Left ventricle myocardium inferior (tissue), 1 donor: ENCODE measurements around the gene METTL26. TPM values are rescaled to one million over a fixed set of nuclear protein-coding genes. Genes with fewer than 3 reads are reported as not detected.

Source experiments
- DNase-seq: peaks from one replicate; pipeline ENCODE4 v3.0.0-alpha.2; 2020
- H3K27ac ChIP-seq: fragments of 200-600 bp; replicated peaks from 2 replicates; pipeline ENCODE4 v1.8.0; 2021
- H3K27me3 ChIP-seq: fragments of 200-600 bp; 2 replicates; pipeline ENCODE4 v1.8.0; 2021; ENCODE audit warnings: low read depth
- H3K36me3 ChIP-seq: fragments of 200-600 bp; 2 replicates; pipeline ENCODE4 v1.8.0; 2021
- H3K4me1 ChIP-seq: fragments of 200-600 bp; 2 replicates; pipeline ENCODE4 v1.8.0; 2021
- H3K4me3 ChIP-seq: fragments of 200-600 bp; 2 replicates; pipeline ENCODE4 v1.8.0; 2021; ENCODE audit warnings: mild to moderate bottlenecking, moderate library complexity
- H3K9me3 ChIP-seq: fragments of 200-600 bp; replicated peaks from 2 replicates; pipeline ENCODE4 v1.8.0; 2021
- intact Hi-C: fragments of 100-400 bp; cut with micrococcal nuclease; formaldehyde crosslinking; loops from one replicate; pipeline ENCODE4 v1.11.0; 2022
- total RNA-seq: library from RNA; stranded (reverse); fragmentation: NEBNext Ultra II Directional; extraction: Animal tissue kit (Norgen Biotek cat#: 25700); gene quantifications from one replicate; pipeline ENCODE4 v1.2.1, GENCODE V29; 2021
- TF ChIP-seq, protein P1 (sequence below): fragments of 200-600 bp; IDR thresholded peaks from 2 replicates; pipeline ENCODE4 v1.8.0; 2021; ENCODE audit warnings: antibody characterized with exemption, mild to moderate bottlenecking, borderline replicate concordance
- donor health status: DM: no; HTN: yes; CAD: no; lungs with severe emphysema.

The METTL26 gene
- total RNA-seq, 1 donor from 2014 or later = 49.2 TPM

DNA sequence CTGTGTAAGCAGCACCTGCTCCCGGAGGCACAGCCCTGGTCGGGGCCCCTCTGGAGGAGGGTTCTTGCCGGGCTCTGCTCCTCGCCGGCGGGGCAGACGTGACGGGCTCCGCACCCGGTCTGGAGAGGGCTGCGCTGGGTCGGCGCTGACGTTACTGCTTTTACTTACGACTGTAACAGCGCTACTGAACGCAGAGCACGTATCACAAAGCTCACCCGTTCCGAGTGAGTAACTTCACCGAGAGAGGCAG, 47.5 kb downstream of the METTL26 start:
- Histone ChIP-seq H3K9me3 (no peaks in the 10 kb centered on the region), H3K4me3 (peak overlapping the region; percentile 80), H3K27me3 (no peaks in the 10 kb centered on the region), H3K4me1 (peaks cover 77% of the 10 kb centered on the region), H3K36me3 (no peaks in the 10 kb centered on the region), H3K27ac (peak overlapping the region; percentile 100)
- DNase-seq = no peak
- TF ChIP-seq, protein P1, sequence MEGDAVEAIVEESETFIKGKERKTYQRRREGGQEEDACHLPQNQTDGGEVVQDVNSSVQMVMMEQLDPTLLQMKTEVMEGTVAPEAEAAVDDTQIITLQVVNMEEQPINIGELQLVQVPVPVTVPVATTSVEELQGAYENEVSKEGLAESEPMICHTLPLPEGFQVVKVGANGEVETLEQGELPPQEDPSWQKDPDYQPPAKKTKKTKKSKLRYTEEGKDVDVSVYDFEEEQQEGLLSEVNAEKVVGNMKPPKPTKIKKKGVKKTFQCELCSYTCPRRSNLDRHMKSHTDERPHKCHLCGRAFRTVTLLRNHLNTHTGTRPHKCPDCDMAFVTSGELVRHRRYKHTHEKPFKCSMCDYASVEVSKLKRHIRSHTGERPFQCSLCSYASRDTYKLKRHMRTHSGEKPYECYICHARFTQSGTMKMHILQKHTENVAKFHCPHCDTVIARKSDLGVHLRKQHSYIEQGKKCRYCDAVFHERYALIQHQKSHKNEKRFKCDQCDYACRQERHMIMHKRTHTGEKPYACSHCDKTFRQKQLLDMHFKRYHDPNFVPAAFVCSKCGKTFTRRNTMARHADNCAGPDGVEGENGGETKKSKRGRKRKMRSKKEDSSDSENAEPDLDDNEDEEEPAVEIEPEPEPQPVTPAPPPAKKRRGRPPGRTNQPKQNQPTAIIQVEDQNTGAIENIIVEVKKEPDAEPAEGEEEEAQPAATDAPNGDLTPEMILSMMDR = no peak
- intact Hi-C loops = no loop called here

DNA sequence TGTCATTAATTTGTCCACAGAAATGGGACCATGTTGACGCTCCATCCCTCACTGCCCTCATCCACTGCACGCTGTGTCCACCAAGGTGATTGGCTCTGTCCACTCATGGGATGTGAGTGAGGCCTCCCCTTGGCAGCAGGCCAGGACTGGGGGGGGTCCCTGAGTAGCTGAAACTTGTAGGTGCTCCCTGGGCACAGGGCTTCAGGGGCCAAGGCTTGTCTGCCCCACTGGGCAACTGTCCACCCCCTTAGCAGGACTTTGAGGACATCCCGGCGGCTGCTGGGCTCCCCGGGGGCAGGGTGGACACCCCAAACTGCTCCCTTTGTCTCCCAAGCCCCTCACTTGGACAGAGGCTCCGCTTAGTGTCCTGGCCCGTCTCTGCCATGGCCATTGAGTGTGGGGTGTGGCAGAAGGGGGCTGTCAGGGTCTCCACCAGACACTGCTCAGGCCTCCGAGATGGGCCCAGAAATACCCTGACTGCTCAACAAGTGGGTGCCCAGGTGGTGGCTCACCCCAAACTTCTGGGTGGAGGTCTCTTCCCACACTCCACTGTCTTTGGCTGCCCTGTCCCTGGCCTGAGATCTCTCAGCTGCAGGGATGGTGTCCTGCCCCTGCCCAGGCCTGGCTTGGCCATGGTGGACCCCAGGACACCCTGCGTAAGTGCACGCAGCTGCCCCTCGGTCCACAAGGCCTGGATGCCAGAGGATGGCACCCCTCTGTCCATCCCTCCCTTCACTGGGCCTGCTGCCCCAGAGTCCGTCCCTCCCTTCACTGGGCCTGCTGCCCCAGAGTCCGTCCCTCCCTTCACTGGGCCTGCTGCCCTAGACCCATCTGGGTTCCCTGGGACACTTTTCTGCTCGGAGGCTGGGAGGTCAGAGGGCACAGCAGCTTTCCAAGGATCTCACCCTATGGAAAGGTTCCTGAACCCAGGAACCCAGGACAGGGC, 49.2 kb downstream of the METTL26 start:
- Histone ChIP-seq H3K4me1 (peaks cover 63% of the 10 kb centered on the region), H3K4me3 (peak overlapping the region; percentile 80), H3K27me3 (no peaks in the 10 kb centered on the region), H3K27ac (peak overlapping the region; percentile 100), H3K36me3 (no peaks in the 10 kb centered on the region), H3K9me3 (no peaks in the 10 kb centered on the region)
- intact Hi-C loops = no loop called here
- DNase-seq = no peak
- TF ChIP-seq, protein P1 = no peak

DNA sequence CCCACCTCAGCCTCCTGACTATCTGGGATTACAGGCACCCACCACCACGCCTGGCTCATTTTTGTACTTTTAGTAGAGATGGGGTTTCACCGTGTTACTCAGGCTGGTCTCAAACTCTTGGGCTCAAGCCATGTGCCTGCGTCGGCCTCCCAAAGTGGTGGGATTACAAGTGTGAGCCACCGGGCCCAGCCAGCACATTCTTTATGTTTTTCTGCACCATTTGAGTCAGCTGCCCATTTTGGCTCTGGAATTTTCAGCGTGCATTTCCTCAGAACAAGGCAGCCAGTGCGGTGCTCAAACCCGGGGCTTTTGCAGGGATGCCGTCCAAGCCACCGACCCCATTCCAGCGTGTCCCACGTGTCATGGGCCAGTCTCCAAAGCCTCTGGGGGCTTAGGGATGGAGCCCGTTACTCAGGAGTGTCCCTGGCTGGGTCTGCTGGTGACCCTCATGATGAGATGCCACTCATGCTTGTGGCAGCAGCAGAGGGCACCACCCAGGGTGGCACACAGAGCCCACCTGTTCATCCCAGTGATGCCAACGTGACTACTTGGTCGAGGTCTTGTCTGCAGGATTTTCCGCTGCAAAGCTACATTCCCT, 50.0 kb downstream of the METTL26 start:
- Histone ChIP-seq H3K4me1 (peaks cover 56% of the 10 kb centered on the region), H3K4me3 (no peak overlapping the region), H3K27me3 (no peaks in the 10 kb centered on the region), H3K36me3 (no peaks in the 10 kb centered on the region), H3K9me3 (no peaks in the 10 kb centered on the region), H3K27ac (no peak overlapping the region)
- TF ChIP-seq, protein P1 = no peak
- no peak for DNase-seq
- intact Hi-C loops = no loop called here

DNA sequence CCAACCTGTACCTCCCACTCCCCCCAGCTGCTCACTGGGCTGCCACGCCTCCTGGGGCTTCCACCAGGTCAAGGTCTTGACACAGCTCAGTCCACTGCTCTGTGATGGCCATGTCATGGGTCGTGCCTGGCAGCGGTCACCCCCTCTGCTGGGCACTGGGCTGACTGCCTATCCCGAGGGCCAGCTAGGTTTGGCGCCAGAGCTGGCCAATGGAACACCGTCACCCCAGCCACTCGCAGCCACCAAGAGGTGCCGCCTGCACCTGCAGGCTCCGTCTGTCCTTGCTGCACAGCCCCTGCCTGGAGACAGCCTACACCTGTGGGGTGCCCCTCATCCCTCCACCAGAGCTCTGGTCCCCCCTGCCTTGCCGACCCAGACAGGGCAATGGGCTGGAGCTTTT, 50.8 kb downstream of the METTL26 start:
- no peaks in the 10 kb centered on the region for H3K27me3 ChIP-seq
- no peak overlapping the region for H3K4me3 ChIP-seq
- no peaks in the 10 kb centered on the region for H3K9me3 ChIP-seq
- DNase-seq = no peak
- no peak overlapping the region for H3K27ac ChIP-seq
- no peaks in the 10 kb centered on the region for H3K36me3 ChIP-seq
- peaks cover 48% of the 10 kb centered on the region for H3K4me1 ChIP-seq
- TF ChIP-seq, protein P1 = no peak
- intact Hi-C loops = no loop called here

Other genes starting within 250 kb of the METTL26 start
- 101 TPM for gene NME4, start 239.1 kb downstream of the METTL26 start, total RNA-seq
- 8.4 TPM for gene DECR2, start 234.4 kb downstream of the METTL26 start, total RNA-seq
- gene RAB11FIP3, start 210.7 kb downstream of the METTL26 start, total RNA-seq = 27.4 TPM
- gene CAPN15, start 108.6 kb downstream of the METTL26 start, total RNA-seq = 17.4 TPM
- not detected for gene PRR35, start 75.9 kb downstream of the METTL26 start, total RNA-seq
- 0.11 TPM for gene NHLRC4, start 69.3 kb downstream of the METTL26 start, total RNA-seq
- gene PIGQ, start 66.3 kb downstream of the METTL26 start, total RNA-seq = 21.4 TPM
- 10.3 TPM for gene RAB40C, start 46.2 kb downstream of the METTL26 start, total RNA-seq
- 0.14 TPM for gene WFIKKN1, start 5.3 kb downstream of the METTL26 start, total RNA-seq
- gene MCRIP2, start 5.5 kb upstream of the METTL26 start, total RNA-seq = 181 TPM
- 9.2 TPM for gene WDR90, start 13.1 kb upstream of the METTL26 start, total RNA-seq
- 90.3 TPM for gene RHOT2, start 31.8 kb upstream of the METTL26 start, total RNA-seq
- gene RHBDL1, start 39.4 kb upstream of the METTL26 start, total RNA-seq = 2.3 TPM
- 113 TPM for gene STUB1, start 44.1 kb upstream of the METTL26 start, total RNA-seq
- gene JMJD8, start 48.0 kb upstream of the METTL26 start, total RNA-seq = 43.1 TPM
- gene WDR24, start 54.1 kb upstream of the METTL26 start, total RNA-seq = 9.5 TPM
- 0.08 TPM for gene FBXL16, start 69.5 kb upstream of the METTL26 start, total RNA-seq
- gene METRN, start 78.8 kb upstream of the METTL26 start, total RNA-seq = 62.5 TPM
- 30.7 TPM for gene ANTKMT, start 84.8 kb upstream of the METTL26 start, total RNA-seq
- gene CCDC78, start 90.1 kb upstream of the METTL26 start, total RNA-seq = 0.49 TPM
- 12.0 TPM for gene HAGHL, start 90.8 kb upstream of the METTL26 start, total RNA-seq
- gene CIAO3, start 104.7 kb upstream of the METTL26 start, total RNA-seq = 30.3 TPM
- 0.91 TPM for gene MSLN, start 124.4 kb upstream of the METTL26 start, total RNA-seq
- 10.6 TPM for gene RPUSD1, start 152.1 kb upstream of the METTL26 start, total RNA-seq
- 3.1 TPM for gene CHTF18, start 152.3 kb upstream of the METTL26 start, total RNA-seq
- gene GNG13, start 164.4 kb upstream of the METTL26 start, total RNA-seq = not detected